ENCODE results near the gene ZSCAN20. TPM values are rescaled to one million over a fixed set of nuclear protein-coding genes. Genes with fewer than 3 reads are reported as not detected.

ZSCAN20 gene
- polyA plus RNA-seq, 1 donor from 2014 or later, result 3.3 TPM

DNA sequence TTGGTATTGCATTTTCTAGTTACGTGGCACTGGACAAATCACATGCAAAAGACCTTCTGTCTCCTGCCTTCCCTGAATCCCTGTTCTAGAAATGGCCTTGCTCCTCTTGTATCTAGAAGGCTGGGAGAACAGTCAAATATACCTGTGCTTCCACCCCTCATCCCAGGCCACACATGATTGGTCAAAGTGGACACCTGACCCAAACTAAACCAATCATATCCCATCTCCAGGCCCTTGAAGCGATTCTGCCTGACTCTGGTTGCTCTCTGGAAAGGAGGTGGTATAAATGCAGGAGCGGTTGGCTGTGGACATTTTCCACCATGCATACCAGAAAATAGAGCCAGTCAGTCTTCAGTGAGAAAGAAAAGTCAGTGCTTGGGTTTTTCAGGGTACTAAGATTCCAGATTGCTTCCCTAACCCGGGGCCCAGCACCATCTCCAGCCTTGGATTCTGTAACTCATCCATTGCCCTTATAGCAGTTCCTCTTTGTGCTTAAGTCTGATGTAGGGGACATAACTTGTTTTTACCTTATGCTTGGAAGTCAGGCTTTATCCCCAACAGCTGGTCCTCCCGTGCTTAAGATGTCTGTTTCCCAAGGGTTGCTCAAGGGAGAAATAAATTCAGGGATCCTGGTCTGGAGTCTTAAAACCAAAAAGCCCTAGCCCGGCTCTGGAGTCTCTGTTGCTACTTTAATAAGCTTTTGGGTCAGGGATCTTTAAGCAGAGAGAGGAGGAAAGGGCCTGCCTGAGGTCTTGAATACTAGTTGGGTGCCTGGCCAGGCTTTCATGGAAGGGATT lies 33.9 kb upstream of the ZSCAN20 start:
- Histone ChIP-seq H3K4me2 (ENCODE audit: low read length) (no peak overlapping the region), H3K9me3 (ENCODE audit: low read length) (no peaks in the 10 kb centered on the region), H3F3A (ENCODE audit: insufficient read depth, low read length, poor library complexity, severe bottlenecking) (no peaks in the 10 kb centered on the region), H3K4me3 (ENCODE audit: low read length) (no peak overlapping the region), H3K9me2 (ENCODE audit: insufficient read depth, low read length) (no peaks in the 10 kb centered on the region), H3K79me2 (replicated peaks; ENCODE audit: insufficient read depth, low read length) (no peaks in the 10 kb centered on the region), H4K20me1 (ENCODE audit: insufficient read depth) (no peaks in the 10 kb centered on the region), H2AFZ (ENCODE audit: low read depth, low read length) (no peak overlapping the region), H3K27ac (ENCODE audit: low read length) (no peak overlapping the region), H3K36me3 (ENCODE audit: insufficient read depth, low read length) (no peaks in the 10 kb centered on the region), H3K9ac (ENCODE audit: low read length) (no peak overlapping the region), H3K27me3 (ENCODE audit: insufficient read depth, low read depth, low read length) (no peaks in the 10 kb centered on the region)
- TF ChIP-seq, protein P1, sequence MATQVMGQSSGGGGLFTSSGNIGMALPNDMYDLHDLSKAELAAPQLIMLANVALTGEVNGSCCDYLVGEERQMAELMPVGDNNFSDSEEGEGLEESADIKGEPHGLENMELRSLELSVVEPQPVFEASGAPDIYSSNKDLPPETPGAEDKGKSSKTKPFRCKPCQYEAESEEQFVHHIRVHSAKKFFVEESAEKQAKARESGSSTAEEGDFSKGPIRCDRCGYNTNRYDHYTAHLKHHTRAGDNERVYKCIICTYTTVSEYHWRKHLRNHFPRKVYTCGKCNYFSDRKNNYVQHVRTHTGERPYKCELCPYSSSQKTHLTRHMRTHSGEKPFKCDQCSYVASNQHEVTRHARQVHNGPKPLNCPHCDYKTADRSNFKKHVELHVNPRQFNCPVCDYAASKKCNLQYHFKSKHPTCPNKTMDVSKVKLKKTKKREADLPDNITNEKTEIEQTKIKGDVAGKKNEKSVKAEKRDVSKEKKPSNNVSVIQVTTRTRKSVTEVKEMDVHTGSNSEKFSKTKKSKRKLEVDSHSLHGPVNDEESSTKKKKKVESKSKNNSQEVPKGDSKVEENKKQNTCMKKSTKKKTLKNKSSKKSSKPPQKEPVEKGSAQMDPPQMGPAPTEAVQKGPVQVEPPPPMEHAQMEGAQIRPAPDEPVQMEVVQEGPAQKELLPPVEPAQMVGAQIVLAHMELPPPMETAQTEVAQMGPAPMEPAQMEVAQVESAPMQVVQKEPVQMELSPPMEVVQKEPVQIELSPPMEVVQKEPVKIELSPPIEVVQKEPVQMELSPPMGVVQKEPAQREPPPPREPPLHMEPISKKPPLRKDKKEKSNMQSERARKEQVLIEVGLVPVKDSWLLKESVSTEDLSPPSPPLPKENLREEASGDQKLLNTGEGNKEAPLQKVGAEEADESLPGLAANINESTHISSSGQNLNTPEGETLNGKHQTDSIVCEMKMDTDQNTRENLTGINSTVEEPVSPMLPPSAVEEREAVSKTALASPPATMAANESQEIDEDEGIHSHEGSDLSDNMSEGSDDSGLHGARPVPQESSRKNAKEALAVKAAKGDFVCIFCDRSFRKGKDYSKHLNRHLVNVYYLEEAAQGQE (IDR thresholded peaks at IDR 0.05; ENCODE audit: borderline replicate concordance), result no peak
- TF ChIP-seq TAF1 (IDR thresholded peaks at IDR 0.05; ENCODE audit: low read depth), result no peak
- TF ChIP-seq, protein P2, sequence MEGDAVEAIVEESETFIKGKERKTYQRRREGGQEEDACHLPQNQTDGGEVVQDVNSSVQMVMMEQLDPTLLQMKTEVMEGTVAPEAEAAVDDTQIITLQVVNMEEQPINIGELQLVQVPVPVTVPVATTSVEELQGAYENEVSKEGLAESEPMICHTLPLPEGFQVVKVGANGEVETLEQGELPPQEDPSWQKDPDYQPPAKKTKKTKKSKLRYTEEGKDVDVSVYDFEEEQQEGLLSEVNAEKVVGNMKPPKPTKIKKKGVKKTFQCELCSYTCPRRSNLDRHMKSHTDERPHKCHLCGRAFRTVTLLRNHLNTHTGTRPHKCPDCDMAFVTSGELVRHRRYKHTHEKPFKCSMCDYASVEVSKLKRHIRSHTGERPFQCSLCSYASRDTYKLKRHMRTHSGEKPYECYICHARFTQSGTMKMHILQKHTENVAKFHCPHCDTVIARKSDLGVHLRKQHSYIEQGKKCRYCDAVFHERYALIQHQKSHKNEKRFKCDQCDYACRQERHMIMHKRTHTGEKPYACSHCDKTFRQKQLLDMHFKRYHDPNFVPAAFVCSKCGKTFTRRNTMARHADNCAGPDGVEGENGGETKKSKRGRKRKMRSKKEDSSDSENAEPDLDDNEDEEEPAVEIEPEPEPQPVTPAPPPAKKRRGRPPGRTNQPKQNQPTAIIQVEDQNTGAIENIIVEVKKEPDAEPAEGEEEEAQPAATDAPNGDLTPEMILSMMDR (IDR thresholded peaks at IDR 0.05; ENCODE audit: poor library complexity, severe bottlenecking), result no peak
- no peak for TF ChIP-seq RAD21 (conservative IDR thresholded peaks at IDR 0.05)
- TF ChIP-seq EP300 (conservative IDR thresholded peaks at IDR 0.05; ENCODE audit: poor library complexity, severe bottlenecking), result no peak
- TF ChIP-seq EZH2 (IDR thresholded peaks at IDR 0.05; ENCODE audit: borderline replicate concordance, insufficient read depth, low read length, poor library complexity, severe bottlenecking), result no peak
- TF ChIP-seq MXI1 (conservative IDR thresholded peaks at IDR 0.05; ENCODE audit: poor library complexity, severe bottlenecking), result no peak
- no peak for TF ChIP-seq POLR2AphosphoS5 (IDR thresholded peaks at IDR 0.05)
- TF ChIP-seq SMC3 (conservative IDR thresholded peaks at IDR 0.05; ENCODE audit: poor library complexity), result no peak

GRCh38 chr1:33439662-33440061 lies 32.8 kb upstream of the ZSCAN20 start:
- Histone ChIP-seq H3K27ac (ENCODE audit: low read length) (no peak overlapping the region), H3K9me2 (ENCODE audit: insufficient read depth, low read length) (no peaks in the 10 kb centered on the region), H3F3A (ENCODE audit: insufficient read depth, low read length, poor library complexity, severe bottlenecking) (no peaks in the 10 kb centered on the region), H3K9me3 (ENCODE audit: low read length) (no peaks in the 10 kb centered on the region), H3K9ac (ENCODE audit: low read length) (no peak overlapping the region), H2AFZ (ENCODE audit: low read depth, low read length) (no peak overlapping the region), H3K79me2 (replicated peaks; ENCODE audit: insufficient read depth, low read length) (no peaks in the 10 kb centered on the region), H4K20me1 (ENCODE audit: insufficient read depth) (no peaks in the 10 kb centered on the region), H3K36me3 (ENCODE audit: insufficient read depth, low read length) (no peaks in the 10 kb centered on the region), H3K27me3 (ENCODE audit: insufficient read depth, low read depth, low read length) (no peaks in the 10 kb centered on the region), H3K4me3 (ENCODE audit: low read length) (no peak overlapping the region), H3K4me2 (ENCODE audit: low read length) (no peak overlapping the region)
- TF ChIP-seq EZH2 (IDR thresholded peaks at IDR 0.05; ENCODE audit: borderline replicate concordance, insufficient read depth, low read length, poor library complexity, severe bottlenecking) (no peak), SMC3 (conservative IDR thresholded peaks at IDR 0.05; ENCODE audit: poor library complexity) (no peak), EP300 (conservative IDR thresholded peaks at IDR 0.05; ENCODE audit: poor library complexity, severe bottlenecking) (no peak), RAD21 (conservative IDR thresholded peaks at IDR 0.05) (no peak), TAF1 (IDR thresholded peaks at IDR 0.05; ENCODE audit: low read depth) (no peak), POLR2AphosphoS5 (IDR thresholded peaks at IDR 0.05) (no peak), MXI1 (conservative IDR thresholded peaks at IDR 0.05; ENCODE audit: poor library complexity, severe bottlenecking) (no peak)
- TF ChIP-seq, protein P2 (IDR thresholded peaks at IDR 0.05; ENCODE audit: poor library complexity, severe bottlenecking), result no peak
- TF ChIP-seq, protein P1 (IDR thresholded peaks at IDR 0.05; ENCODE audit: borderline replicate concordance), result no peak

All from neural cell (in vitro differentiated cells).